CD4-positive, alpha-beta T cell treated with Interleukin-17A for 4 hours (primary cell): ENCODE results near the gene SPOCK2.

Source experiments
- DNase-seq: peaks from one replicate; pipeline ENCODE4 v3.0.0-alpha.2; 2020; ENCODE audit warnings: mixed read lengths

SPOCK2 gene

DNA sequence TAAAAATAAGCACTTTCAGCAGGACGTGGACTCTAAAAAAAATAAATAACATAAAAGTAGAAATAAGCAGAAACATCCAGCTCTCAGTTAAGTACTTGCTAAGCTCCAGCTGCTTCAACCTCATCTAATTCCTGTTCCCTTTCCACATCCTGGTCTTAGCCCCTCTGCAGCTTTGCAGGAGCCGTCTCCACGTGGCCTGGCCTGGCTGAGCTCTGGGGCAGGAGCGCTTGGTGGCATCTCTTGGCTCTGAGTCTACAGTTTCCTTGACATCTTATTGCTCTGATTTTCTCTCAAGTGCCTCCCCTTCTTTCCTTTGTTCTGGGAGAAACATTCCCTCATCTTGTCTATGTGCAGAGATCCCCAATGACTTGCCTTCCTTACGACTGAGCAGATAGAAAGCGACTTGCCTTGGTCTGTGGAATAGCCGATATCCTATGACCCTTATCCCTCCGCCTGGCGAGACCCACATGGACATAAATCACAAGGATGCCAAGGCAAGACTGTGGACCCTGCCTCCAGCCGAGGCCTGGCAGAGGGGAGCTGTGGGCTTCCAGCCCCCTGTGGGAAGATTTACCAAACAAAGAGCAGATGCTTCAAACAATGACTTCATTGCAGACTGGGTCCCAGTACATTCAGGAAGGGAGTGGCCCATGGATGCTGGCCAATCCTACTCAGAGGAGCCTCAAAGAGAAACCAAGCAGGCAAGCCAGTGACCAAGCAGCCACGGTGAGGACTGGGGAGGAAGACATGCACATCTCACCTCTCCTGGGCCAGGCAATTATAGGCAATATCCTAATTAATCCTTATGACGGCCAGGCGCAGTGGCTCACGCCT lies 61.9 kb downstream of the SPOCK2 start:
- DNase-seq: no peak

DNA sequence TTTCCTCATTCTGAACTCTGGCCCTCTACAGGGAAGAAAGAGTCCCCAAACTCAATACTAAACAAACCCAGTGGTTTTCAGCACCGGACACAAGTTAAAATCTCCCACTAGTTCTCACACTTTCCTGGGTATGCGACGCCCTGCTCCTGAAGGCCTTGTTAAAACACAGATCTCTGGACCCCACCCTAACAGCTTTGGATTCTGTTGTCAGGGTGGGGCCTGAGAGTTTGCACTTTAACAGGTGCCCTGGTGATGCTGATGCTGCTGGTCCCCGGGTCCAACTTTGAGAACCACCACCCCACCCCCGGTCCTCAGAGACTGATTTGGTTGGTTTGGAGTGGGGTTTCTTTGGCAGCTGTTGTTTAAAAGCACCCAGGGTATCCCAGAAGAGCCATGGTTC lies 62.5 kb downstream of the SPOCK2 start:
- no peak for DNase-seq

DNA sequence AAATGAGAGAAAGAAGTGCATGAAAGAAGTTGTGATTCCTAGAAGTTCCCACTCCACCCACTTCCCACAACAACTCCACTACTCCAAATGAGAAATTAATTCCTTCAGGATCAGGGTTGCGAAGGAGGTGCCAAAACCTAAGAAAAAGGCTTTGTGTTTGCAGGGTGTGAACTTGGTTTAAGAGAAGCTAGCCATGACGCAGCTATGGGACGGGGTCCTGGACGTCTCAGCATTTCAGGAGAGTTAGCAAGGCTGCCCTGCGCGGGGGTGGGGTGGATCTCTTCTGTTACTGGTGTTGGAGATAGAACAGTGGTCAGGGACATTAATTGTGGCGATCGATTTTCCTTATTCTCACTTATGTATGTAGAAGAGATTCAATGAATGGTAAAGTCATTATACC lies 63.0 kb downstream of the SPOCK2 start:
- DNase-seq: no peak

DNA sequence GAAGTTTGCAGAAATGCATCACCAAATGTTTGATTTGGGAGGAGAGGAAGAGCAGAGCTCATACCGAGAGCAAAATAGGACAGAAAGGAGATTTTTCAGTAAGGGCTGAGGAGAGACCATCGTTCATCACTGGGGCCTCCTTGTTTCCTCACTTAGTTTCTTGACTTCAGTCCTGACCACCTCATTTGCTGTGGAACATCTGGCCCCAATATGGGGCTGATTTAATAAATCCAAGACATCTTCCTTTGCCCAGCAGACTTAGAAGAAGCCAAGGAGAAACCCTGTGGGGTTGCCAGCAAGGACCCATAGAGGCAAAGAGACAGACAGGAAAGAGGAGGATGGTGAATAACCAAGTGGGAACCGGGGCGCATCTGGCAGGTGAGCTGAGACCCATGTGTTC lies 63.8 kb downstream of the SPOCK2 start:
- no peak for DNase-seq

DNA sequence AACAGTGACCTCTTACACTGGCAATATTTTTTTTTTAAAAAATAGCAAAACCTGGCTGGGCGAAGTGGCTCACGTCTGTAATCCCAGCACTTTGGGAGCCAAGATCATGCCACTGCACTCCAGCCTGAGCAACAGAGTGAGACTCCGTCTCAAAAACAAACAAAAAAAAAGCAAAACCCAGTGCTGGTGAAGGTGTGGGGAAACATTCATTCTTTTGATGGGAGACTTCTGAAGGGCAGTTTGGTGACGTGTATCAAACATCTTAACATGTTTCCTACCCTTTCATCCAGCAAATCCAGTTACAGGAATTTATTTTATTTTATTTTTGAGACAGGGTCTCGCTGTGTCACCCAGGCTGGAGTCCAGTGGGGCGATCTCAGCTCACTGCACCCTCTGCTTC lies 66.1 kb downstream of the SPOCK2 start:
- DNase-seq: no peak

DNA sequence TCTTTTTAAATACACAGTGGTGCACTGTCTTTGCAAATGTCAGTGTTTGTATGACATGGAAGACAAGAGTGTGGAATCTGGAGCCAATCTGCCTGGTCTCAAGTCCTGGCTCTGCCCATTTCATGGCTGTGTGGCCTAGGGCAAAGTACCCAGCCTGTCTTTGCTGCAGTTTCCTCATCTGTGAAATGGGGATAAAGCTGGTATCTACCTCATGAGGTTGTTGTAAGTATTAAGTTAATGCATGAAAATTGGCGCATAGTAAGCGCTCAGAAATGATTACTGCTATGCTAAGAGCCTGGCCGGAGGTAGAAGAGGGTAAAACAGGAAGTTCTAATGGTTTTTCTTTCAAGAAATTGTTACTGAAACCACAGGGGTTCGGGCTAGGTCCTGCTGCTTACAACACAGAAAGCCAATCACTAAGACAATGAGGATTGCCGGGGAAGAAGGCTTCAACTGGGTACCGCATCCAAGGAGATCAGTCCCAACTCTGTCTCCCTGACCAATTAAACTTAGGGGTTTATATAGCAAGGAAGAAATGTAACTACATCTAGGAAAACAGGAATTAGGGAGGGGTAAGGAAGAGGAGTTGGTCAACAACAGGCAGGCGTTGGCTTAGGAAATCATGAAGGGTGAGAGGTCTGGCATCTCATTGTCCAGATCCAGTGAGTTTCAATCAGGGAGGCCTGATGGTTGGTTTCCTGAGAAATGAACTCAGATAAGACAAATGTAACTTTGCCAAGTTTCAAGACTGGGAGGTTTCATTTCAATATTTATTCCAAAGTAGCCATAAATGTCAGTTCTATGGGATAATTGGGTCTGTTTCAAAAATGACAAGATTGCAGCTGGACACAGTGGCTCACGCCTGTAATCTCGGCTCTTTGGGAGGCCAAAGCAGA lies 67.2 kb downstream of the SPOCK2 start:
- DNase-seq: no peak

DNA sequence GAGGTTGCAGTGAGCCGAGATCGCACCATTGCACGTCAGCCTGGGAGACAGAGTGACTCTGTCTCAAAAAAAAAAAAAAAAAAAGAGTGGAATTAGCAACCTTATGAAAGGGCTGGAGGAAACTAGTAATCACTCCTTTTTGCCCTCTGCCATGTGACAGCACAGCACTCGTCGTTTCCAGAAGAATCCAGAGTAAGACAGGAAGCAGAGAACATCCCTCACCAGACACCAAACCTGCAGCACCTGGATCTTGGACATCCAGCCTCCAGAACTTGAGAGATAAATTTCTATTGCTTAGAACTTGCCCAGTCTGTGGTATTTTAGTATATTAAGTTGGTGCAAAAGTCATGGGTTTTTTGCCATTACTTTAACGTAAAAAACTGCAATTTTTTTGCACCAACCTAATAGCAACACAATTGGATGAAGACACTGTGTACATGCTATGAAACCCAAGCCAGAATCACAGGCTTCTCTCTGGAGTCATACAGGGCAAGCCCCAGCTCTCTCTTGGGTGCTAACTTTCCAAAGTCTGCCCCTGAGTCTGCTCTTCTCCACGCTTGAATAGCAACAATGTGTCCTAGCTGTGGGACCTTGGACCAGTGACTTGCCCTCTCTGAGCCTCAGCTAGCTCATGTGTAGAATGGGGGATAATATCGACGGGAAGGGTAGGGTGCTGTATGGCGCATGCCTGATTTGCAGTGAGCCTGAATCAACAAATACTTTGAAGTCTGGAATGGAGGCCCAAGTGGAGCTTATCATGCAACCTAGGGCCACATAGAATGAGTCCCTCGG lies 69.1 kb downstream of the SPOCK2 start:
- DNase-seq: no peak

DNA sequence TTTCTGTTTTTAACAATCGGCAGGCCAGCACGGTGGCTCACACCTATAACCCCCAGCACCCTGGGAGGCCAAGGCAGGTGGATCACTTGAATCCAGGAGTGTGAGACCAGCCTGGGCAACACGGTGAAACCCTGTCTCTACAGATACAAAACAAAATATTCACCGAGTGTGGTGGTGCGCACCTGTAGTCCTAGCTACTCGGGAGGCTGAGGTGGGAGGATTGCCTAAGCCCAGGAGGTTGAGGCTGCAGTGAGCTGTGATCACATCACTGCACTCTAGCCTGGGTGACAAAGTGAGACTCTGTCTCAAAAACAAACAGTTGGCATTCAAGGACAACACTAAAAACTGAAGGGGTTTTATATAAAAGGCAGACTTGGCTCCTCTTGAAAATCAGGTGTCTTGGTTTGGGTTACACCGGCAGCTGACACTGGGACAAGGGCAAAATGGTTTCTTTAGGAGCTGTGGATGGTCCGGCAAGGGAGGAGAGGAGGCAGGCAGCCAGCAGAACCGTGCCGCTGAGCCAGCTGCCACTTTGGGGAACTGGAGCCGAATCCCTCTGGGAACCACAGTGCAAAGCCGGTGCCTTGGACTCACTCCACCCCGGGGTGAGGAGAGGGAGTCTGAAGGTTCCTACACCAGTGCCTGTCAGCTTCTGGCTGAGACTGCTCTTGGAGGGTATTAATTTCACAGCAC lies 71.6 kb downstream of the SPOCK2 start:
- DNase-seq: no peak

DNA sequence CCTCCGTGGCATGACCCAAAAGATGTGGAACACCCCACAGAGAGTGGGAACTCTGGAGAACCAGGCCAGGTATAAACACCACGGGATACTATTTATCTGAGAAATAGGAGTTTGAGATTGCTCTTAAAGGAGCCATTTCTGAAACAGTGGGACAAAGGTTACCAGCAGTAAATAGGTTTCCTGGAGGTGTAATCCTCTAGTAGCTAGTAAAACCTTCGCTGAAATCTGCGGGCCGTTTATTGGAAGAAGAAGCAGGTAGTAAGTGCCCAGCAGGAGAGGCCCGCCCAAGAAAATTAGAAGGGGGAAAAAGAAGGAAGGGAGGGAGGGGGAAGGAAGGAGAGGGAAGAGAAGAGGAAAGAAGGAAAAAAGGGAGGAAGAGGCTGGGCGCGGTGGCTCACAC lies 72.5 kb downstream of the SPOCK2 start:
- DNase-seq: no peak

DNA sequence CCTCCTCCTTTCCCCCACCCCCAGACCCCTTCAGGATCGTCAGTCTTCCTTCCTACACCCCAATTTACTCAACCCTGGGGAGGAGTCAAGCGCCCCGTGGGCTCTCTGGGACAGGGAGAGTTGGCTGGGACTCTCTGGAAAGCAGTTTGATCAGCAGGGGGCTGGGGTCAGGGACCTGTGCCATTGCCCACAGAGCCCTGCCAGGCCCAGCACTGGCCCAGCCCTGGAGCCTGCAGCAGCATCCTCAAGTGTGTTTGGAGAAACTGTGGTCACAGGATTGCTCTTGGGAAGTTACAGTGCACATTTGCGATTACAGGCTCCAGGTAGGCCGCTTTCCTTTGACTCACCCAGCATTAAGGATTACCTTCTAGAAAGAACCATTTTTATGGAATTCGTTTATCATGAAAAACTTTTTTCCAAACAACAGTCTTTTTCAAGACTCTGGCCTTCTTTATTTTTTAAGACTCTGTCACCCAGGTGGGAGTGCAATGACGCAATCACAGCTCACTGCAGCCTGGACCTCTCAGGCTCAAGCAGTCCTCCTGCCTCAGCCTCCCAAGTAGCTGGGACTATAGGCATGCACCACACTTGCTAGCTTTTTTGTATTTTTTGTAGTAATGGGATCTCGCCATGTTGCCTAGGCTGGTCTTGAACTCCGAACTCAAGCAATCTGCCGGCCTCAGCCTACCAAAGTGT lies 73.4 kb downstream of the SPOCK2 start:
- DNase-seq: no peak

DNA sequence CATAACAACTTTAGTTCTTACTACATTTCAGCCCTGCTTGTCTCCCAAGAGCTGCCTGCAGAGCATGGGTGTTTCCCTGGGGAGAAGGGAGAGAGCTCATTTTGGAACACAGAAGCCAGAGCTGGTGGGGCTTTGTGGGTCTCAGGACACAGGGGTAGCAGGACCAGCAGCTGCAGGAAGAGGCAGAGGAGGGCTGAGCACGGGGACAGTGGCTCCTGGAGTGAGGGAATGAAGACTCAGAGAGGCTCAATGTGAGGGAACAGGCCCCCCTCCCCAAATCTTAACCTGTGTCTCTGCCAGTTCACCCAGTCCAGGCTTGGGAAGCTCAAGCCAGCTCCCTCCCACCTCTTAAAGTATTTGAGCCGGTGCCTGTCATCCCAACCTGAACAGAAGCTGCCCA lies 74.2 kb downstream of the SPOCK2 start:
- no peak for DNase-seq

DNA sequence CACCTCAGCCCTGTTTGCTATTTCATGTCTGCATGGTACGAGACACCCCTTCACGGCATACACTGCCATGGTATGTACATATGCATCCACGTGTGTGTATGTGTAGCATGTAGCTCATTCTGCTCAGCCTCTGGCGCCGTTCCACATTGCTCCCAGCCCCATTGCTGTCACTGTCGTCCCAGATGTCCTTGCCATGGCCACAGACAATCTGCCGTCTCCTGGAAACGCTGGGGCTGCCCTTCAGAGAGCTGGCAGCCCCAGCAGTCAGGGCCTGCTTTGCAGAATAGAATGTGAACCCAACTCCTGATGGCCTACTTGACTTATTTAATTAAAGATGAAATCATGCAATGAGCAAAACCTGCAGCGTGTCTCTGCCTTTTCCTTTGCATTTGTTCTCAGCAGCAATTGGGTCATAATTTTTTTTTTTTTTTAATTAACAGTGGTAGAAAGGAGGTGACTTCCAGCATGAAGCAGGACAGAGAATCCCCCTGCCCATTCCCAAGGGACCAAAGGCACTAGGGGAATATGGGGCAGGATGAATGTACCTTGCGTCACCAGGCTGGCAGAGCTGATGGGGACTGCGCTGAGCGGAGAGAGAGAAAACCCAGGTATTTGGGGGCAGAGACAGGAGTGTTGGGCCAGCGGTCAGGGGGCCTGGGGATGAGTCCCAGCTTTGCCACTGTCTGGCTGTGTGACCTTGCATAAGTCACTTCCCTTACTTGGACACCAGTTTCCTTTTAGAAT lies 75.0 kb downstream of the SPOCK2 start:
- no peak for DNase-seq

DNA sequence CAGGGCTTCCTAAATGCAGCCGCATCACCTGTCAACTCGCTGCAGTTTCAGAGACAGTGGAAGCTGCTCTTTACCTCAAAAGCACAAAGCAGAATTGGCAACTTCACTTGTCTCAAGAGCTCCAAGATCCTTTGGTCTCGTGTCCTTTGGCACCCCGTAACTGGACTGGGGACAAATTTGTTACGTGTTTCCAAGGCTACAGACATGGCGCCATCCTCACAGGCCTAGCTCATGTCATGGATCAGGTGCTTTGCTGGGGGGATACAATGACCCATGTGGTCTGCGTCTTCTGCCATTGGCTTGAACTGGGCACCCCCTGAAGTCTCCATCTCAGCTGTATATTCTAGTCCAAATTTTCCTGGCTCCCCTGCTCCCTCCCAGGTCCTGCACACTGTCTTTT lies 75.6 kb downstream of the SPOCK2 start:
- DNase-seq: no peak

DNA sequence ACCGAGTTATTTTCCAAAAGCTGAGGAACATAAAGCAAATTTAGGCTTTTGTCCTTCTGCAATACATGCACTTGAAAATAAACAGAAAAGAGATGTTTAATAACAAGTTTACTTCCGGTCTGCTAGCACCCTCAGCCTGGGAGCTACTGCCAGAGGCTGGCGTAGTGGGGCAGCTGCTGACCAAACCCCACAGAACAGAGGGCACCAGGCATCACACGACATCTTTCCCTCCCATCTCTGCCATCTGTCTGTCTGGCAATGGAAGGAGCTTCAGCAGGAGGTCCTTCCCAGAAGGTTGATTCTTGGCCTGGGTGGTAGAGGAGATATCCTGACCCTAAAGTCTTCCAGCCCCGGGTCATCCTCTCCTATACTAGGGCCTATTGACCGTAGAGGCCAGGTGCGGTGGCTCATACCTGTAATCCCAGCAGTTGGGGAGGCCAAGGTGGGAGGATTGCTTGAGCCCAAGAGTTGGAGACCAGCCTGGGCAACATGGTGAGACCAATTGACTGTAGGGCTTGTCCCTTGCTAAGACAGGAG lies 76.3 kb downstream of the SPOCK2 start:
- DNase-seq: no peak

DNA sequence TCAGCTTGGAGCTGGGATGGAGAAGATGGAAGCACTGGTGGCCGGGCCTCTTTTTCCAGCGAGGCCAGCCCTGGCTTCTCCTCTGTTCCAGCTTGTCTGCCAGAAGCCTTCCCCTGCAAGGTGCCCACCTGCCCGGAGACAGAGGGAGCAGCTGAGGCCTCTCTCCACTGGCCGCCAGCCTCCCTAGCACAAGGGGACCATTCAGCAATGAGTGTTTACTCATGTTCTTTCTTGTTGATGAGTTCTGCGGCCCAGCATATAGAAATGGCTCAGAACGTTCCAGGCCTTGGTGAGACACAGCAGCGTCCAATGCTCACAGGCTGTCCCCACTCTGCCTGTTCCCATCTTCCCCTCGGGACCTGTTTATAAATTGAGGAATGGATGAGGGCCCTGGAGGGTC lies 76.9 kb downstream of the SPOCK2 start:
- DNase-seq: no peak

DNA sequence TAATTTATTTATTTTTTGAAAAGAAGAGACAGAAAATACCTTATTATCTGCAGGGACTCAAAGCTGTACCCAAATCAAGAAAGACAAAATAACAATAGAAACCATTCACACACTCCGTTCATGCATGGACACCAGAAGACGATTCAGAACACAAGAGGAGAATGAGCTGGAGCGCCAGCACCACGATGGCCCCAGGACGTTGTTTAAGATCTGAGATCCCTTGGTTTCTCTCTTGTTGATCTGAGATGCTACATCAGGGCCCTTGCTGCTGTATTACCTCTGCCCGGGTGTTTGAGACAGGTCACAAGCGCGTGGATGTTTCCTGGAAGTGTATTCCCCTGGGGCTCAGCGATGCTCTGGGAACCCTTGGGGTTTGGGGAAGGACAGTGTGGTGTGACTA lies 77.3 kb downstream of the SPOCK2 start:
- DNase-seq: no peak

DNA sequence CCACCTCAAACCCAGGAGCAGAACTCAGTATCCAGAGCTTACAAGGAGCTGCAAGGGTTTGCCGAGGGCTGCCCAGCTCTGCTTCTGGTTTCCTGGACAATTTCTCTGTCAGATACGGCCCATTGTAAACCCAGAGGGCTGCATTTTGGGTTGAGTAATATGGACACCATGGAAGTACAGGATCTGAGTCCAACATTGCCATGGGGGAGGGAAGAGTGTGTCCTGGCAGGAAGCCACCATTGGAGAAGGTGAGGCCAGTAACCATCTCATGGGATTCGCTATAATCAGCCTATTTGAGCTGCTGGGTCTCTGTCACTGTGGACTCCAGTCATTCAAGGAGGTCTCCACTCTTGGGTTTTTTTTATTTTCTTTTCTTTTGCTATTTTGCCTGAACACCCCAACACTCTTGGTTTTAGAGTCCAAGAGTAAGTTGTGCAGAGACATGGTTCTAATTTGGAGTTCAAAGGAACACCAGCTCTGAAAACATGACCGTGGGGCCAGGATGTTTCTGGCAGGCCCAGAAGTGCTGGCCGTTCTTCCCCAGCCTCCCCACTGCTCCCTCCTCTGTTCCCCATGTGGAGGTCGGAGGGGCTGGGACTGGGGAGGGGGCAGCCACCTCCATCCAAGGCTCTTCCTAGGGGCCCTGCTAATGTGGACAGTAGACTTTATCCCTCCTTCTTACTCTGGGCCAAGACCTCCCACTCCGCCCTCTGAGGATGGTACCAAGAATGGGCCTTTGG lies 77.9 kb downstream of the SPOCK2 start:
- no peak for DNase-seq

DNA sequence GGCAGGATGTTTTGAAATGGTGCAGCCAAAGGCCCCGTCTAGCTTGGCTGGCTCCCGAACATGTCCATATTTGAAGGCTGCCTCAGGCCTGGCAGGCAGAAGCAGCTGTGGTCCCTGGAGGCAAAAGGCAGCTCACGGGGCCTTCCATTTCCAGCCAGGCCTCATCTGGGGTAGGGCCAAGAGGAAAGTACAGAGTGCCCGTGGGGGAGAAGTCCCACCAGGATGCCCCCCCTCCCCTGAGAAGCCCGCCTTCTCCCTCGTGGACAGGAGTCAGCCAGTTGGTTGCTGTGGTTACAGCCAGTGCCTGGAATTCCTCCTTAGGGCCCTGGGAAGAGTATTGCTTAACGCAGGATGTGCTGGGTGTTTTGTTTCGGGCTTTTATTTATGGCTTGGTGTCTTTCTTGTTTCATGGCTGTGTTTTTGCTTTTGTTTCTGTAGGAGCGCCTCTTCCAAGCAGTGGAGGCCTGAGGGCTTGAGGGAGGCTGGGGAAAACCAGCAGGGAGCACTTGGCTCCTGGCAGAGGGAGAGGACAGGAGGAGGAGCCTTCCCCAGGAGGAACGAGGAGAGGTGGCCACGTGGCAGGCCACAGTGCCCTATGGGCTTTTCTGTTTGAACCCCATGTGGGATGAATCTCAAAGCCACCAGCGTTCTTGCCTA lies 78.8 kb downstream of the SPOCK2 start:
- no peak for DNase-seq

DNA sequence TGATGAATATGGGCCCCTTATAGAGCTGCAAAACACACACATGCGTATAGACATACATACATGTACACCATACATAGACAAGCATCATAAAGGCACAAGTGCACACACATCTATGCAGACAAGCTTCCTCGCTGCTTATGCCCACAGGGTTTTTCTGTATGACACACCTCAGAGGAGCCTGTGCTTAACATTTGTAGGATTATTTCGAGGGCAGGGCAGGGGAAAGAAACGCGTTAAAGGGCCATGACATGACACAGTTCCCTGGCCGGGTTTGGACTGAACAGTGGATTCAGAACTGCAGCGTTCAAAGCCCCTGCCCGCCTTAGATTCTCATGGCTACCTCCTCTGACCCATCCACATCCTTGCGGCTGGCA lies 79.3 kb downstream of the SPOCK2 start:
- no peak for DNase-seq
